K562 (cell line): ENCODE measurements around the gene WDR70.

Experiments
- CHD4 ChIP-seq: fragments of 200-600 bp; sonication (generic); IDR thresholded peaks from 3 replicates; pipeline ENCODE4 v1.6.1; 2012; ENCODE audit warnings: low read depth, mild to moderate bottlenecking, mixed read lengths, low read length, inconsistent platforms; ENCODE audit not compliant: insufficient read depth, insufficient replicate concordance, poor library complexity, severe bottlenecking
- EGR1 ChIP-seq: fragments of 450-650 bp; conservative IDR thresholded peaks from 2 replicates; pipeline ENCODE4 v1.6.1; 2017; ENCODE audit warnings: mild to moderate bottlenecking
- EZH2 ChIP-seq: IDR thresholded peaks from 2 replicates; pipeline ENCODE4 v1.6.1; 2012; ENCODE audit warnings: low read depth, mild to moderate bottlenecking, inconsistent platforms, low read length, borderline replicate concordance
- TGIF2 ChIP-seq: sonication (generic); formaldehyde crosslinking; IDR thresholded peaks from 2 replicates; pipeline ENCODE4 v1.8.1; 2022; ENCODE audit warnings: mild to moderate bottlenecking, missing genetic modification reagents, moderate library complexity
- ZBTB7A ChIP-seq: IDR thresholded peaks from 2 replicates; pipeline ENCODE4 v1.6.1; 2011; ENCODE audit warnings: low read depth, mild to moderate bottlenecking, low read length, moderate library complexity, borderline replicate concordance; ENCODE audit not compliant: control insufficient read depth
- TF ChIP-seq, protein P1 (sequence below): fragments of 250-450 bp; sonication (Bioruptor Pico); IDR thresholded peaks from 2 replicates; pipeline ENCODE4 v1.4.0; 2020; ENCODE audit warnings: mild to moderate bottlenecking, moderate library complexity
- TF ChIP-seq, protein P2 (sequence below), 3 experiments: IDR thresholded peaks in 2 of 3; conservative IDR thresholded peaks in 1 of 3; 2 replicates each; pipeline ENCODE4 v1.5.1; 2011 to 2012; ENCODE audit warnings: low read length in 3 of 3, mild to moderate bottlenecking in 3 of 3, control low read depth in 2 of 3, improper control_type of control experiment in 1 of 3, inconsistent platforms in 1 of 3, low read depth in 1 of 3, mixed read lengths in 1 of 3, moderate library complexity in 1 of 3; ENCODE audit not compliant: insufficient read depth in 2 of 3
- TF ChIP-seq, protein P3 (sequence below): fragments of 450-650 bp; IDR thresholded peaks from 2 replicates; pipeline ENCODE4 v1.6.1; 2016; ENCODE audit warnings: antibody characterized with exemption

DNA sequence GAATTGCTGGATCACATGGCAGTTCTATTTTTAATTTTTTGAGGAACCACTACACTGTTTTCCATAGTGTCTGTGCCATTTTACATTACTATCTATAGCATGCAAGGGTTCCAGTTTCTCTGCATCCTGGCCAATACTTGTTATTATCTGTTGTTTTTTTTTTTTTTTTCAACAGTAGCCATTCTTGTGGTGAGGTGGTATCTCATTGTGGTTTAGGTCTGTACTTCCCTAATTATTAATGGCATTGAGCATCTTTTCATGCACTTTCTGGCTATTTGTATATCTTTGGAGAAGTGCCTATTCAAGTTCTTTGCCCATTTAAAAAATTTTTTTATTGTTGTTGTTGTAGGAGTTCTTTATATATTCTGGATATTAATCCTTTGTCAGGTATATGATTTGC, 363.0 kb downstream of the WDR70 start:
- TF ChIP-seq, protein P1, sequence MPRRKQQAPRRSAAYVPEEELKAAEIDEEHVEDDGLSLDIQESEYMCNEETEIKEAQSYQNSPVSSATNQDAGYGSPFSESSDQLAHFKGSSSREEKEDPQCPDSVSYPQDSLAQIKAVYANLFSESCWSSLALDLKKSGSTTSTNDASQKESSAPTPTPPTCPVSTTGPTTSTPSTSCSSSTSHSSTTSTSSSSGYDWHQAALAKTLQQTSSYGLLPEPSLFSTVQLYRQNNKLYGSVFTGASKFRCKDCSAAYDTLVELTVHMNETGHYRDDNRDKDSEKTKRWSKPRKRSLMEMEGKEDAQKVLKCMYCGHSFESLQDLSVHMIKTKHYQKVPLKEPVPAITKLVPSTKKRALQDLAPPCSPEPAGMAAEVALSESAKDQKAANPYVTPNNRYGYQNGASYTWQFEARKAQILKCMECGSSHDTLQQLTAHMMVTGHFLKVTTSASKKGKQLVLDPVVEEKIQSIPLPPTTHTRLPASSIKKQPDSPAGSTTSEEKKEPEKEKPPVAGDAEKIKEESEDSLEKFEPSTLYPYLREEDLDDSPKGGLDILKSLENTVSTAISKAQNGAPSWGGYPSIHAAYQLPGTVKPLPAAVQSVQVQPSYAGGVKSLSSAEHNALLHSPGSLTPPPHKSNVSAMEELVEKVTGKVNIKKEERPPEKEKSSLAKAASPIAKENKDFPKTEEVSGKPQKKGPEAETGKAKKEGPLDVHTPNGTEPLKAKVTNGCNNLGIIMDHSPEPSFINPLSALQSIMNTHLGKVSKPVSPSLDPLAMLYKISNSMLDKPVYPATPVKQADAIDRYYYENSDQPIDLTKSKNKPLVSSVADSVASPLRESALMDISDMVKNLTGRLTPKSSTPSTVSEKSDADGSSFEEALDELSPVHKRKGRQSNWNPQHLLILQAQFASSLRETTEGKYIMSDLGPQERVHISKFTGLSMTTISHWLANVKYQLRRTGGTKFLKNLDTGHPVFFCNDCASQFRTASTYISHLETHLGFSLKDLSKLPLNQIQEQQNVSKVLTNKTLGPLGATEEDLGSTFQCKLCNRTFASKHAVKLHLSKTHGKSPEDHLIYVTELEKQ (CRISPR knock-in tag) = no peak
- no peak for TF ChIP-seq TGIF2
- TF ChIP-seq, protein P2, sequence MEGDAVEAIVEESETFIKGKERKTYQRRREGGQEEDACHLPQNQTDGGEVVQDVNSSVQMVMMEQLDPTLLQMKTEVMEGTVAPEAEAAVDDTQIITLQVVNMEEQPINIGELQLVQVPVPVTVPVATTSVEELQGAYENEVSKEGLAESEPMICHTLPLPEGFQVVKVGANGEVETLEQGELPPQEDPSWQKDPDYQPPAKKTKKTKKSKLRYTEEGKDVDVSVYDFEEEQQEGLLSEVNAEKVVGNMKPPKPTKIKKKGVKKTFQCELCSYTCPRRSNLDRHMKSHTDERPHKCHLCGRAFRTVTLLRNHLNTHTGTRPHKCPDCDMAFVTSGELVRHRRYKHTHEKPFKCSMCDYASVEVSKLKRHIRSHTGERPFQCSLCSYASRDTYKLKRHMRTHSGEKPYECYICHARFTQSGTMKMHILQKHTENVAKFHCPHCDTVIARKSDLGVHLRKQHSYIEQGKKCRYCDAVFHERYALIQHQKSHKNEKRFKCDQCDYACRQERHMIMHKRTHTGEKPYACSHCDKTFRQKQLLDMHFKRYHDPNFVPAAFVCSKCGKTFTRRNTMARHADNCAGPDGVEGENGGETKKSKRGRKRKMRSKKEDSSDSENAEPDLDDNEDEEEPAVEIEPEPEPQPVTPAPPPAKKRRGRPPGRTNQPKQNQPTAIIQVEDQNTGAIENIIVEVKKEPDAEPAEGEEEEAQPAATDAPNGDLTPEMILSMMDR (IDR thresholded peaks at IDR 0.05 in 2 of 3, conservative IDR thresholded peaks at IDR 0.05 in 1 of 3; ENCODE audit: insufficient read depth in 2 of 3, low read depth in 1 of 3, low read length in 3 of 3) = no peak
- TF ChIP-seq ZBTB7A = no peak
- TF ChIP-seq CHD4 = no peak
- TF ChIP-seq, protein P3, sequence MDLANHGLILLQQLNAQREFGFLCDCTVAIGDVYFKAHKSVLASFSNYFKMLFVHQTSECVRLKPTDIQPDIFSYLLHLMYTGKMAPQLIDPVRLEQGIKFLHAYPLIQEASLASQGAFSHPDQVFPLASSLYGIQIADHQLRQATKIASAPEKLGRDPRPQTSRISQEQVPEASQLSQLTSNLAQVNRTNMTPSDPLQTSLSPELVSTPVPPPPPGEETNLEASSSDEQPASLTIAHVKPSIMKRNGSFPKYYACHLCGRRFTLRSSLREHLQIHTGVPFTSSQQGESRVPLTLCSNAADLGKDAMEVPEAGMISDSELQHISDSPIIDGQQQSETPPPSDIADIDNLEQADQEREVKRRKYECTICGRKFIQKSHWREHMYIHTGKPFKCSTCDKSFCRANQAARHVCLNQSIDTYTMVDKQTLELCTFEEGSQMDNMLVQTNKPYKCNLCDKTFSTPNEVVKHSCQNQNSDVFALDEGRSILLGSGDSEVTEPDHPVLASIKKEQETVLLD = no peak
- TF ChIP-seq EGR1 = no peak
- TF ChIP-seq EZH2 = no peak
